ENCODE results near the gene LRRIQ1. TPM values are rescaled to one million over a fixed set of nuclear protein-coding genes. Genes with fewer than 3 reads are reported as not detected.

The LRRIQ1 gene
- polyA plus RNA-seq, 1 donor from 2014 or later: 11.8 TPM

- no peaks in the 10 kb centered on the region for H3K27me3 ChIP-seq (ENCODE audit: insufficient read depth, low read depth, low read length)
- H4K20me1 ChIP-seq (ENCODE audit: insufficient read depth): no peaks in the 10 kb centered on the region
- H3K36me3 ChIP-seq (ENCODE audit: insufficient read depth, low read length): no peaks in the 10 kb centered on the region
- no peak overlapping the region for H3K27ac ChIP-seq (ENCODE audit: low read length)
- H3K79me2 ChIP-seq (replicated peaks; ENCODE audit: insufficient read depth, low read length): no peaks in the 10 kb centered on the region
- TF ChIP-seq RAD21 (conservative IDR thresholded peaks at IDR 0.05): no peak
- TF ChIP-seq EP300 (conservative IDR thresholded peaks at IDR 0.05; ENCODE audit: poor library complexity, severe bottlenecking): no peak
- TF ChIP-seq SMC3 (conservative IDR thresholded peaks at IDR 0.05; ENCODE audit: poor library complexity): no peak
- TF ChIP-seq MXI1 (conservative IDR thresholded peaks at IDR 0.05; ENCODE audit: poor library complexity, severe bottlenecking): no peak
- TF ChIP-seq CTCF (IDR thresholded peaks at IDR 0.05; ENCODE audit: poor library complexity, severe bottlenecking): no peak
- TF ChIP-seq REST (IDR thresholded peaks at IDR 0.05; ENCODE audit: borderline replicate concordance): no peak
- no peak for TF ChIP-seq EZH2 (IDR thresholded peaks at IDR 0.05; ENCODE audit: borderline replicate concordance, insufficient read depth, low read length, poor library complexity, severe bottlenecking)
- no peak for TF ChIP-seq POLR2AphosphoS5 (IDR thresholded peaks at IDR 0.05)
- TF ChIP-seq TAF1 (IDR thresholded peaks at IDR 0.05; ENCODE audit: low read depth): no peak
- no peaks in the 10 kb centered on the region for H3F3A ChIP-seq (ENCODE audit: insufficient read depth, low read length, poor library complexity, severe bottlenecking)
- H3K9me3 ChIP-seq (ENCODE audit: low read length): no peaks in the 10 kb centered on the region
- H2AFZ ChIP-seq (ENCODE audit: low read depth, low read length): no peak overlapping the region
- H3K9me2 ChIP-seq (ENCODE audit: insufficient read depth, low read length): no peaks in the 10 kb centered on the region
- no peak overlapping the region for H3K4me2 ChIP-seq (ENCODE audit: low read length)
- H3K4me3 ChIP-seq (ENCODE audit: low read length): no peak overlapping the region
- H3K9ac ChIP-seq (ENCODE audit: low read length): no peak overlapping the region
Measured at GRCh38 chr12:84996759-84997158, 39.4 kb upstream of the LRRIQ1 start.

GRCh38 chr12:84998341-84998740 is 37.8 kb upstream of the LRRIQ1 start:
- no peaks in the 10 kb centered on the region for H3K27me3 ChIP-seq (ENCODE audit: insufficient read depth, low read depth, low read length)
- H3K36me3 ChIP-seq (ENCODE audit: insufficient read depth, low read length): no peaks in the 10 kb centered on the region
- no peak overlapping the region for H2AFZ ChIP-seq (ENCODE audit: low read depth, low read length)
- no peaks in the 10 kb centered on the region for H4K20me1 ChIP-seq (ENCODE audit: insufficient read depth)
- H3K9ac ChIP-seq (ENCODE audit: low read length): no peak overlapping the region
- no peaks in the 10 kb centered on the region for H3K9me2 ChIP-seq (ENCODE audit: insufficient read depth, low read length)
- TF ChIP-seq EZH2 (IDR thresholded peaks at IDR 0.05; ENCODE audit: borderline replicate concordance, insufficient read depth, low read length, poor library complexity, severe bottlenecking): no peak
- no peak for TF ChIP-seq POLR2AphosphoS5 (IDR thresholded peaks at IDR 0.05)
- no peak for TF ChIP-seq CTCF (IDR thresholded peaks at IDR 0.05; ENCODE audit: poor library complexity, severe bottlenecking)
- TF ChIP-seq EP300 (conservative IDR thresholded peaks at IDR 0.05; ENCODE audit: poor library complexity, severe bottlenecking): no peak
- no peak for TF ChIP-seq REST (IDR thresholded peaks at IDR 0.05; ENCODE audit: borderline replicate concordance)
- no peak for TF ChIP-seq MXI1 (conservative IDR thresholded peaks at IDR 0.05; ENCODE audit: poor library complexity, severe bottlenecking)
- no peak for TF ChIP-seq SMC3 (conservative IDR thresholded peaks at IDR 0.05; ENCODE audit: poor library complexity)
- TF ChIP-seq RAD21 (conservative IDR thresholded peaks at IDR 0.05): no peak
- TF ChIP-seq TAF1 (IDR thresholded peaks at IDR 0.05; ENCODE audit: low read depth): no peak
- no peaks in the 10 kb centered on the region for H3F3A ChIP-seq (ENCODE audit: insufficient read depth, low read length, poor library complexity, severe bottlenecking)
- no peak overlapping the region for H3K4me2 ChIP-seq (ENCODE audit: low read length)
- H3K9me3 ChIP-seq (ENCODE audit: low read length): no peaks in the 10 kb centered on the region
- H3K79me2 ChIP-seq (replicated peaks; ENCODE audit: insufficient read depth, low read length): no peaks in the 10 kb centered on the region
- no peak overlapping the region for H3K4me3 ChIP-seq (ENCODE audit: low read length)
- H3K27ac ChIP-seq (ENCODE audit: low read length): no peak overlapping the region
